Small intestine (tissue), 7 donors: ENCODE results near the gene ARL4D. TPM values are rescaled to one million over a fixed set of nuclear protein-coding genes. Genes with fewer than 3 reads are reported as not detected.
"Not testable (repeated sequence)": the region's sequence is repeated elsewhere in the genome, so short reads cannot be mapped to it uniquely, and the experiment has no call there.

Experiments used
- DNase-seq, 2 donors: peaks; one replicate each; pipeline versions ENCODE4 v3.0.0 to v3.0.0-alpha.2; 2013
- FAIRE-seq: peaks from 2 replicates; lab custom pipeline; 2012; peaks lifted over from hg19 to GRCh38; lab: Jason Lieb, UNC
- H3K27ac ChIP-seq, 3 donors: one replicate each; pipeline ENCODE4 v1.5.1; 2013; ENCODE audit warnings: low read length in 2 of 3, mild to moderate bottlenecking in 2 of 3, control low read depth in 1 of 3, inconsistent platforms in 1 of 3, low read depth in 1 of 3, moderate library complexity in 1 of 3
- H3K27me3 ChIP-seq, 3 donors: one replicate each; pipeline ENCODE4 v1.6.1; 2013; ENCODE audit warnings: low read length in 3 of 3, inconsistent platforms in 1 of 3; ENCODE audit not compliant: control insufficient read depth in 3 of 3, insufficient read depth in 3 of 3
- H3K36me3 ChIP-seq, 3 donors: one replicate each; pipeline ENCODE4 v1.6.1; 2013; ENCODE audit warnings: low read length in 3 of 3, inconsistent platforms in 1 of 3, low read depth in 1 of 3, mild to moderate bottlenecking in 1 of 3, moderate library complexity in 1 of 3; ENCODE audit not compliant: control insufficient read depth in 3 of 3, insufficient read depth in 2 of 3
- H3K4me1 ChIP-seq, 3 donors: one replicate each; pipeline ENCODE4 v1.6.1; 2013; ENCODE audit warnings: low read length in 2 of 3, inconsistent platforms in 1 of 3, low read depth in 1 of 3, mild to moderate bottlenecking in 1 of 3, moderate library complexity in 1 of 3; ENCODE audit not compliant: control insufficient read depth in 3 of 3, insufficient read depth in 2 of 3
- H3K4me3 ChIP-seq, 3 donors: one replicate each; pipeline ENCODE4 v1.5.1; 2013; ENCODE audit warnings: low read length in 3 of 3, control low read depth in 1 of 3, inconsistent platforms in 1 of 3, low read depth in 1 of 3, mild to moderate bottlenecking in 1 of 3, moderate library complexity in 1 of 3
- H3K9me3 ChIP-seq, 2 donors: one replicate each; pipeline ENCODE4 v1.6.1; 2013; ENCODE audit warnings: low read depth in 1 of 2, low read length in 1 of 2; ENCODE audit not compliant: control insufficient read depth in 2 of 2, insufficient read depth in 1 of 2
- WGBS, 3 donors: extraction: QIAGEN DNeasy Blood & Tissue Kit; methylation state at CpG; one replicate each; pipeline ENCODE4 v1.1.7; 2013; 5-methylcytosine and 5-hydroxymethylcytosine counted together
- polyA plus RNA-seq, 4 donors: library from polyadenylated mRNA; stranded (reverse) in 3 of 4; unstranded in 1 of 4; fragments of 200-250 nt in 3 of 4; fragments of 120-200 nt in 1 of 4; gene quantifications; one replicate each; pipeline versions ENCODE4 v1.2.1 to v1.2.3, GENCODE V29; 2013
- donor health status: healthy with polysubstance abuse.
- donor health status: control.
- donor health status: control.
- donor health status: Bipolar disorder and iron deficiency.
- donor health status: healthy.

ARL4D gene
- polyA plus RNA-seq, 4 donors = 0.45 to 10.1 (median 2.6) TPM

DNA sequence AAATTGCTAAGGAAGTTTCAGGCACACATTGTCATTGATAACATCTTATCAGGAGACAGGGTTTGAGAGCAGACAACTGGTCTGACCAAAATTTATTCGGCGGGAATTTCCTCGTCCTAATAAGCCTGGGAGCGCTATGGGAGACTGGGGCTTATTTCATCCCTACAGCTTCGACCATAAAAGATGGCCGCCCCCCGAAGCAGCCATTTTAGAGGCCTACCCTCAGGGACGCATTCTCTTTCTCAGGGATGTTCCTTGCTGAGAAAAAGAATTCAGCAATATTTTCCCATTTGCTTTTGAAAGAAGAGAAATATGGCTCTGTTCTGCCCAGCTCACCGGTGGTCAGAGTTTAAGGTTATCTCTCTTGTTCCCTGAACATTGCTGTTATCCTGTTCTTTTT, 32.9 kb upstream of the ARL4D start:
- 91 to 96% (median 93%) methylated on average over 9 of the region's 9 CpGs for whole genome bisulfite sequencing, 3 donors

DNA sequence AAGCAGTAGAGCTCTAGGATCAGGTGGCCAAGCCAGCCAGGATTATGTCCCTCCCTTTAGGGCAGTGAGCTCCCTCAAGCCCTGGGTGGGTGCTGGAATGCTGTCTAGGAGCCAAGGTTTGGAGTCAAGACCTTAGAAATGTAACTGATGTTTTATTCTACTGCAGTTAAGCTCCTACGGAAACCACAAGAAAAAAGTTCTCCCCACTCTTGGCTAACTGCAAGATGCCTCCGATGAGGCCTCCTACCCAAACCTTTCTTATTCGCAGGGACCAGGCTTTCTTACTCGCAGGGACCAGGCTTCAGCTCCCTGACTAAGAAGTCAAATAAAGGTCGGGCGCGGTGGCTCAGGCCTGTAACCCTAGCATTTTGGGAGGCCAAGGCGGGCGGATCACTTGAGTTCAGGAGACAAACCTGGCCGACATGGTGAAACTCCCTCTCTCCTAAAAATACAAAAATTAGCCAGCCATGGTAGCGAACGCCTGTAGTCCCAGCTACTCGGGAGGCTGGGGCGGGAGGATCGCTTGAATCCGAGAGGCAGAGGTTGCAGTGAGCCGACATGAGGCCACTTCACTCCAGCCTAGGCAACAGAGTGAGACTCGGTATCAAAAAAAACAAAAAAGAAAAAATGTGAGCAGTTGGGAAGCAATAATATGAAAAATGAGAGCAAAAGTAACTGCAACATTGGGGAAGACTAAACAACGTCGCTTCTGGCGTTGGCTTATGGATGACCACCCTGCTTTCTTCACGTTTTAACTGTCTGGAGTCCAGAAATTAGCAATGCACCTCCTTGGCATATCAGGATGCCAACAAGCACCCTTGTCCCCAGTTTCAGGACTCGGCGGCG, 31.7 kb upstream of the ARL4D start:
- H3K36me3 ChIP-seq = no peaks in the 10 kb centered on the region
- H3K9me3 ChIP-seq = peaks cover 0 to 4% of the 10 kb centered on the region in 2 donors
- DNase-seq (no peak), FAIRE-seq (no peak)
- WGBS, 3 donors = 69 to 75% (median 69%) methylated on average over 25 of the region's 25 CpGs
- peaks cover 0 to 38% (median 0%) of the 10 kb centered on the region in 3 donors for H3K4me1 ChIP-seq
- H3K27me3 ChIP-seq = no peaks in the 10 kb centered on the region
- peak overlapping the region; percentile 97 to 99 (median 99) for H3K27ac ChIP-seq
- no peak overlapping the region for H3K4me3 ChIP-seq

More for the DNA sequence above, 32.9 kb upstream of the ARL4D start:
- H3K9me3 ChIP-seq, H3K27ac ChIP-seq, FAIRE-seq, H3K4me3 ChIP-seq, H3K36me3 ChIP-seq, DNase-seq, H3K27me3 ChIP-seq: not testable (repeated sequence)
- H3K4me1 ChIP-seq = peaks cover 0 to 28% (median 0%) of the 10 kb centered on the region in 3 donors

DNA sequence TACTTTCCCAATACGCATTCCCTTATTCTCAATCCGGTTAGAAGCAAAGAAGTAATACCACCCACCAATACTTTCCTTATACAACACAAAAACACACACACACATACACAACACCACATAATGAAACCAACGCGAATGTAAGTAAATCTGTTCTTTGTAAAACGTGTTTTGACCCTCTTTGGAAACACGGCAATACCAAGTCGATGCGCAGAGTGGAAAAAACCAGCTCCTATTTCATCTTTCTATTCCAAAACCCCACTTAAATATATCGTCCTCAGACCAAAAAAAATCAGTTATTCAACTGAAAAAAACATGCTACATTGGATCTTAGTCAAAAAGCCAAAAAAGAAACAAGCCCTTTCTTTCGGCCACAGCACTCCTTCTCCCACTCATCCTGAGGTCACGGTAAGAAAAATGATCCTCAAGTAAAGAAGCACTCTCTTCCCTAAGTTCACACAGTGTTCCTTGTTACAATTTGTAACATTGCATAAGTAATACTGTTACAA, 31.0 kb upstream of the ARL4D start:
- Histone ChIP-seq H3K9me3 (peaks cover 0 to 2% of the 10 kb centered on the region in 2 donors), H3K4me3 (peak overlapping the region in 1 of 3 donors; percentile 60), H3K36me3 (no peaks in the 10 kb centered on the region), H3K27ac (peak overlapping the region; percentile 97 to 99 (median 99)), H3K27me3 (no peaks in the 10 kb centered on the region), H3K4me1 (peaks cover 0 to 41% (median 0%) of the 10 kb centered on the region in 3 donors)
- no peak for FAIRE-seq
- DNase-seq = peak in 1 of 2 donors; percentile 90
- WGBS, 3 donors = 3 to 7% (median 4%) methylated on average over 11 of the region's 11 CpGs

DNA sequence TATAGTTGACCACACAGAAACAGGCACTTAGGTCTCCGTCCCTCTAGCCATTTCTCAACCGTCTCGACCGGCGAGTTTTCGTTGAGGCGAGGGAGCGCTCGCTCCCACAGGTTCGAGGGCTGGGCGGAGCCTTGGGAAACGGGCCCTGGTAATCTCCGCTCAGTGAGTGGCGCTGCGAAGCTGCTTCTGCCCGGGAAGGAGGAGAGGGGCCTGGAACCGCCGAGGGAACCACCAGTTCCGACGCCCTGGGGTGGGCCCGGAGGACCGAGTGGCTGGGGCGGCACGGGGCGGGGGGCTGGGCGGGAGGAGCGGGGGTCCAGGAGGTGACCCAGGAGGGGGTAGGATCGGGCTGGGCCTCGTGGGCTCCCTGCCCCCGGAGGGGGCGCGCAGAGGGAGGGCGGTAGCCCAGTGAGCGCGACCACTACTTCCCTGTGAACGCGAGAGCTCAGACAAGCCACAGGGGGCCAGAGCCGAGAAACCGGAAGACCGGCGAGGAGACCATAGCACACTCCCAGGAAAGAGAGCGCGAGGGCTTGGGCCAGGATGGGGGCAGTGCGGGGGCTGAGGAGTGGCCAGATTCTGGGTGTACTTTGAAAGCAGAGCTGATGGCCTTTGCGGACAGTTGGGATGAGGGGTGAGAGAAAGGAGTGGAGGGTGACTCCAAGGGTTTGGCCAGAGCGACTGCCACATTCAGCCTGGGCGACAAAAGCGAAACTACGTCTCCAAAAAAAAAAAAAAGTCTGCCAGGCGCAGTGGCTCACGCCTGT, 29.9 kb upstream of the ARL4D start:
- 0 to 1% (median 0%) methylated on average over 39 to 51 of the region's 51 CpGs for WGBS, 3 donors
- Histone ChIP-seq H3K4me1 (peaks cover 0 to 41% (median 0%) of the 10 kb centered on the region in 3 donors), H3K36me3 (no peaks in the 10 kb centered on the region), H3K4me3 (peak overlapping the region; percentile 60 to 65 (median 60)), H3K27ac (peak overlapping the region; percentile 97 to 99 (median 99)), H3K9me3 (no peaks in the 10 kb centered on the region), H3K27me3 (no peaks in the 10 kb centered on the region)
- DNase-seq (peak; percentile 81 to 87), FAIRE-seq (no peak)

DNA sequence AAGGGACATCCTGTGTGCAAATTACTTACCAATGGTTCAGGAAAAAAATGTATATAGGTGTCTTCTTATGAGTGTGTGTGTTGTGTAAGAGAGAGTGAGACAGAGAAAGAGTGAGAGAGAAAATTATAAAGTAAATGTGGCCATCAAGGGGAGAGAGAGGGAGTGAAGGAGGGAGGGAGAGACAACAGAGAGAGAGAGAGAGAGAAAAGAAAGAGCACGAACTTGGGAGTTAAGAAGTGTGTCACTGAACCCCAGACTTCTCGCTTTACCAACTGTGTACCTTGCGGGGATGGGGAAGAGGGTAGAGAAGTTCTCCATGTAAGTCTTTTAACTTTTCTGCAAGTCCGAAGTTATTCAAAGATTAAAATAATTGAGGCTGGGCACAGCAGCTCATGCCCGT, 28.8 kb upstream of the ARL4D start:
- no peaks in the 10 kb centered on the region for H3K36me3 ChIP-seq
- FAIRE-seq = no peak
- no peak overlapping the region for H3K4me3 ChIP-seq
- H3K27ac ChIP-seq = peak overlapping the region; percentile 97 to 99 (median 99)
- H3K27me3 ChIP-seq = no peaks in the 10 kb centered on the region
- no peak for DNase-seq
- no peaks in the 10 kb centered on the region for H3K9me3 ChIP-seq
- peaks cover 0 to 41% (median 0%) of the 10 kb centered on the region in 3 donors for H3K4me1 ChIP-seq
- WGBS, 3 donors = 90 to 92% (median 91%) methylated on average over 5 of the region's 5 CpGs

DNA sequence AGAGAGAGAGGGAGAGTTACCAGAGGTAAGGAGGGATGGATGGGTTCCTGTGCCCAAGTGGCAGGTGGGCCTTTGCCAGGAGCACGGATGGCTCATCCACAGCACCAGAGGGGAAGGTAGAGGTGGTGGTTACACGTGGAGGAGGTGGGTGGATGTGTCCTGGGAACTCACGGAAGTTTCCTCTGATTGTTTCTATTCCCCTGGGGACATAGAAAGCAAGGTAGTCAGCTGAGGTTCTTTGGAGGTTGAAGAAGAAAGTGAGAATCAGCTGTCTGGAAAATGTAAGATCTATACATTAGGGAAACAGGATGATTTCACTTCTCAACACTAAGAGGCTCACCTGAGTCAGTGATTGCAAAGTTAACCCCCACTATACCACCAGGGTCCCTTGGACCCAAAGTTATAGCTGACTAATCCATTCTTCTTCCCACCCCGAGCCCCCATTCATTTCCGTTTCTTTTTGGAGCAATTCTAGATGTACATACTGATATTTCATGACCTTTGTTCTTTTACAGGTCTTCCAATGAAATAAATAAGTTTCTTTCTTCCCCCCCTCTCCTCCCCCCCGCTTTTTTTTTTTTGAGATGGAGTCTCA, 27.5 kb upstream of the ARL4D start:
- H3K4me1 ChIP-seq = peaks cover 0 to 41% (median 0%) of the 10 kb centered on the region in 3 donors
- H3K27ac ChIP-seq = no peak overlapping the region
- peak in 1 of 2 donors; percentile 53 for DNase-seq
- FAIRE-seq = no peak
- no peaks in the 10 kb centered on the region for H3K36me3 ChIP-seq
- H3K9me3 ChIP-seq = no peaks in the 10 kb centered on the region
- H3K4me3 ChIP-seq = no peak overlapping the region
- H3K27me3 ChIP-seq = no peaks in the 10 kb centered on the region
- 21 to 51% (median 35%) methylated on average over 6 of the region's 6 CpGs for WGBS, 3 donors

DNA sequence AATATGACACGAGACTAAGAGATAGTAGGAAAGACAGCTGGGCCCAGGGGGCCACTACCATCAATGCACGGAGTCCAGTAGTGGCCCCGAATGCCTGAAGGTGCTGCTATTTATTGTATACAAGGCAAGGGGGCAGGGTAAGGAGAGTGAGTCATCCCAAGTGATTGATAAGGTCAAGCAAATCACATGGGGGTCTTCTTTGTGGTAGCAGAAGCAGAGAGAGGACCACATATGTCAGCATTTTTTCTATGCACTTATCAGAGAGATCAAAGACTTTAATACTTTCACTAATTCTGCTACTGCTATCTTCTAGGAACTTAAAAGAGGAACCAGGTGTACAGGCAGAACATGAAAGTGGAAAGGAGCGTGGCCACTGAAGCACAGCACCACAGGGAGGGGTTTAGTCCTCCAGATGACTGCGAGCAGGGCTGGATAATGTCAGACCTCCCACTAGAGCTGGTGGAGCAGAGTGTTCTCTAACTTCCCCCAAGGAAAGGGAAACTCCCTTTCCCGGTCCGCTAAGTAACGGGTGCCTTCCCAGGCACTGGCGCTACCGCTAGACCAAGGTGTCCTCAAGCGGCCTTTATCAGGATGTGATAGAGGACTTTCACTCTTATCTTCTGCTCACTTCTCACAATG, 26.4 kb upstream of the ARL4D start:
- Histone ChIP-seq H3K9me3 (no peaks in the 10 kb centered on the region), H3K27me3 (no peaks in the 10 kb centered on the region), H3K4me1 (peaks cover 0 to 32% (median 0%) of the 10 kb centered on the region in 3 donors), H3K4me3 (no peak overlapping the region), H3K36me3 (no peaks in the 10 kb centered on the region), H3K27ac (peak overlapping the region in 1 of 3 donors; percentile 43)
- DNase-seq = no peak
- WGBS, 3 donors = 23 to 44% (median 40%) methylated on average over 11 of the region's 11 CpGs
- FAIRE-seq = no peak
